HL-60 (cell line): Measurements from ENCODE around the gene GID4.

ENCODE experiments used
- CTCF ChIP-seq: IDR thresholded peaks from one replicate; pipeline ENCODE4 v1.5.1; 2011; ENCODE audit warnings: low read length, control low read depth, inconsistent platforms; ENCODE audit not compliant: insufficient read depth
- REST ChIP-seq: IDR thresholded peaks from 2 replicates; pipeline ENCODE4 v1.6.1; 2012; ENCODE audit warnings: low read depth; ENCODE audit not compliant: insufficient replicate concordance
- SPI1 ChIP-seq: IDR thresholded peaks from 2 replicates; pipeline ENCODE4 v1.6.1; 2012; ENCODE audit warnings: low read depth, mild to moderate bottlenecking, borderline replicate concordance

GRCh38 chr17:18041776-18042175 lies 2.6 kb downstream of the GID4 start:
- TF ChIP-seq CTCF, result no peak
- TF ChIP-seq SPI1, result no peak
- no peak for TF ChIP-seq REST
